OCI-LY7 (cell line): Measurements from ENCODE around the gene SYNCRIP.

Experiments
- EZH2phosphoT487 ChIP-seq: fragments of 200-600 bp; sonication (generic); IDR thresholded peaks from 2 replicates; pipeline ENCODE4 v1.6.1; 2018; ENCODE audit warnings: low read depth, borderline replicate concordance, mild to moderate bottlenecking, mixed run types, antibody characterized with exemption, low read length, moderate library complexity, mixed read lengths
- TF ChIP-seq, protein P1 (sequence below): fragments of 200-600 bp; sonication (generic); conservative IDR thresholded peaks from 2 replicates; pipeline ENCODE4 v1.5.1; 2014; ENCODE audit warnings: mild to moderate bottlenecking, antibody characterized with exemption, low read length, moderate library complexity, mixed read lengths

GRCh38 chr6:85602100-85602499 is 40.6 kb downstream of the SYNCRIP start:
- TF ChIP-seq, protein P1, sequence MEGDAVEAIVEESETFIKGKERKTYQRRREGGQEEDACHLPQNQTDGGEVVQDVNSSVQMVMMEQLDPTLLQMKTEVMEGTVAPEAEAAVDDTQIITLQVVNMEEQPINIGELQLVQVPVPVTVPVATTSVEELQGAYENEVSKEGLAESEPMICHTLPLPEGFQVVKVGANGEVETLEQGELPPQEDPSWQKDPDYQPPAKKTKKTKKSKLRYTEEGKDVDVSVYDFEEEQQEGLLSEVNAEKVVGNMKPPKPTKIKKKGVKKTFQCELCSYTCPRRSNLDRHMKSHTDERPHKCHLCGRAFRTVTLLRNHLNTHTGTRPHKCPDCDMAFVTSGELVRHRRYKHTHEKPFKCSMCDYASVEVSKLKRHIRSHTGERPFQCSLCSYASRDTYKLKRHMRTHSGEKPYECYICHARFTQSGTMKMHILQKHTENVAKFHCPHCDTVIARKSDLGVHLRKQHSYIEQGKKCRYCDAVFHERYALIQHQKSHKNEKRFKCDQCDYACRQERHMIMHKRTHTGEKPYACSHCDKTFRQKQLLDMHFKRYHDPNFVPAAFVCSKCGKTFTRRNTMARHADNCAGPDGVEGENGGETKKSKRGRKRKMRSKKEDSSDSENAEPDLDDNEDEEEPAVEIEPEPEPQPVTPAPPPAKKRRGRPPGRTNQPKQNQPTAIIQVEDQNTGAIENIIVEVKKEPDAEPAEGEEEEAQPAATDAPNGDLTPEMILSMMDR = no peak
- TF ChIP-seq EZH2phosphoT487 = no peak
